Measurements from ENCODE around the gene BCR.

Gene BCR

DNA sequence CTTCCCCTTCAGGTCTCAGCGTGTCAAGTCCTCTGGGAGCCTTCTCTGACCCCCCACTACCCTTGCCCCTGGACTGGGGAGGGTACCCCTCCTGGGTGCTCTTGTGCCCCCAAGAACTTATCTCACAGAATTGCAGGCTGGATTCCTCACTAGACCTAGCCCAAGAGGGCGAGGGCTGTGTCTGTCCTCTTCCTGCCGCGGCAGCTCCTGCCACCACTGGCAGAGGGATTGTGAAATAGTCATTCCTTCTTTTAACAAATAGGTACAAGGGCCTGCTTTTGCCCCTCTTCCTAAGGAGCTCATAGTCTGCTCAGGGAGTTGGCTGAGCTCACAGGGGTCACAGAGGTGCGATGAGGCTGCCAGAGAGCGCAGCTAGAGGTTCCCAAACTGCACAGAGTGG is 29.5 kb upstream of the BCR start:
- DNase-seq (ENCODE audit: extremely low read depth, low read depth) = no peak
- TF ChIP-seq, protein P1, sequence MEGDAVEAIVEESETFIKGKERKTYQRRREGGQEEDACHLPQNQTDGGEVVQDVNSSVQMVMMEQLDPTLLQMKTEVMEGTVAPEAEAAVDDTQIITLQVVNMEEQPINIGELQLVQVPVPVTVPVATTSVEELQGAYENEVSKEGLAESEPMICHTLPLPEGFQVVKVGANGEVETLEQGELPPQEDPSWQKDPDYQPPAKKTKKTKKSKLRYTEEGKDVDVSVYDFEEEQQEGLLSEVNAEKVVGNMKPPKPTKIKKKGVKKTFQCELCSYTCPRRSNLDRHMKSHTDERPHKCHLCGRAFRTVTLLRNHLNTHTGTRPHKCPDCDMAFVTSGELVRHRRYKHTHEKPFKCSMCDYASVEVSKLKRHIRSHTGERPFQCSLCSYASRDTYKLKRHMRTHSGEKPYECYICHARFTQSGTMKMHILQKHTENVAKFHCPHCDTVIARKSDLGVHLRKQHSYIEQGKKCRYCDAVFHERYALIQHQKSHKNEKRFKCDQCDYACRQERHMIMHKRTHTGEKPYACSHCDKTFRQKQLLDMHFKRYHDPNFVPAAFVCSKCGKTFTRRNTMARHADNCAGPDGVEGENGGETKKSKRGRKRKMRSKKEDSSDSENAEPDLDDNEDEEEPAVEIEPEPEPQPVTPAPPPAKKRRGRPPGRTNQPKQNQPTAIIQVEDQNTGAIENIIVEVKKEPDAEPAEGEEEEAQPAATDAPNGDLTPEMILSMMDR (IDR thresholded peaks at IDR 0.05; ENCODE audit: low read depth, low read length, missing control alignments) = no peak
- no peak overlapping the region for H3K4me3 ChIP-seq (replicated peaks; ENCODE audit: low read depth, low read length)

- TF ChIP-seq, protein P1 (IDR thresholded peaks at IDR 0.05; ENCODE audit: low read depth, low read length, missing control alignments) = no peak
- no peak for DNase-seq (ENCODE audit: extremely low read depth, low read depth)
- no peak overlapping the region for H3K4me3 ChIP-seq (replicated peaks; ENCODE audit: low read depth, low read length)
These were observed 28.5 kb upstream of the BCR start for GRCh38 chr22:23151827-23152226.

GRCh38 chr22:23152238-23153114 is 27.8 kb upstream of the BCR start:
- TF ChIP-seq, protein P1 (IDR thresholded peaks at IDR 0.05; ENCODE audit: low read depth, low read length, missing control alignments) = no peak
- no peak overlapping the region for H3K4me3 ChIP-seq (replicated peaks; ENCODE audit: low read depth, low read length)
- no peak for DNase-seq (ENCODE audit: extremely low read depth, low read depth)

- TF ChIP-seq, protein P1 (IDR thresholded peaks at IDR 0.05; ENCODE audit: low read depth, low read length, missing control alignments) = no peak
- H3K4me3 ChIP-seq (replicated peaks; ENCODE audit: low read depth, low read length) = no peak overlapping the region
- DNase-seq (ENCODE audit: extremely low read depth, low read depth) = no peak
These were observed 26.3 kb upstream of the BCR start for GRCh38 chr22:23153994-23154393.

DNA sequence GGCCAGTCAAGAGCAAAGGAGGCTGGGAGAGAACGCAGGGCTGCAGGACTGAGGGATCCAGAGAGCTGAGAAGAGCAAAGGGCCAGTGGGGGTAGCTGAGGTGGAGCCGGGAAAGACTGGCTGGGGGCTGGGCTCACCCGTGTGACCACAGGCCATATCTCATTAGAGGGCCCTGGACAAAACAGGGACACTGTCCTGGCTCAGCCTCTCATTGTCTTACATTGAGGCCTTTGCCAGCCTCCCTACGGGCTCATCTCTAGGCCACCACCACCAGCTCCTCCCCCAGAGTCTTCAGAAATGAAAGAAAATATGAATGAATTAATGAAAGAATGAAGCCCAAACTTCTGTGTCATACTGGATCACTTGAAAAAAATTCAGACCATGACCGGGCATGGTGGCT is 25.8 kb upstream of the BCR start:
- no peak for DNase-seq (ENCODE audit: extremely low read depth, low read depth)
- TF ChIP-seq, protein P1 (IDR thresholded peaks at IDR 0.05; ENCODE audit: low read depth, low read length, missing control alignments) = no peak
- H3K4me3 ChIP-seq (replicated peaks; ENCODE audit: low read depth, low read length) = no peak overlapping the region

DNA sequence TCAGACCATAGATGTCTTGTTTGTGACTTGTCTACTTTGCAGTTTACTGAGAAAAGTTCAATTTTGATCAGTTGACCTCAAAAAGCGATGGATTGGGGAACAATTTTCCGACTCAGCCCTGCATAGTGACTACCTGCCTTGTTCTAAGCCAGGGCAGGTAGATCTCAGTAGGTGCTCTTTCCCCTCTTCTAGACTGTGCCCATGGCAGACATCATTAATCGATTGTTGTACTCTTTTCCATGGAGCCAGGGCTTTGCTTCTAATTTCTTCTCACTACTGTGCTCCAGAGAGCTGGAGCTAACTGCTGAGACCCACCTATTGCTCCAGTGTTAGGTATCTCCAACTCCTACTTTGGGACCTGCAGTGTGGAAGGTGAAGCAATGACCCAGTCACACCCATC is 25.2 kb upstream of the BCR start:
- TF ChIP-seq, protein P1 (IDR thresholded peaks at IDR 0.05; ENCODE audit: low read depth, low read length, missing control alignments) = no peak
- DNase-seq (ENCODE audit: extremely low read depth, low read depth) = no peak
- no peak overlapping the region for H3K4me3 ChIP-seq (replicated peaks; ENCODE audit: low read depth, low read length)

All from HFF-Myc (cell line).